ENCODE data around the gene LCE4A. TPM values are rescaled to one million over a fixed set of nuclear protein-coding genes. Genes with fewer than 3 reads are reported as not detected.

The LCE4A gene
- total RNA-seq, 6 donors from 2014 or later, result not detected

DNA sequence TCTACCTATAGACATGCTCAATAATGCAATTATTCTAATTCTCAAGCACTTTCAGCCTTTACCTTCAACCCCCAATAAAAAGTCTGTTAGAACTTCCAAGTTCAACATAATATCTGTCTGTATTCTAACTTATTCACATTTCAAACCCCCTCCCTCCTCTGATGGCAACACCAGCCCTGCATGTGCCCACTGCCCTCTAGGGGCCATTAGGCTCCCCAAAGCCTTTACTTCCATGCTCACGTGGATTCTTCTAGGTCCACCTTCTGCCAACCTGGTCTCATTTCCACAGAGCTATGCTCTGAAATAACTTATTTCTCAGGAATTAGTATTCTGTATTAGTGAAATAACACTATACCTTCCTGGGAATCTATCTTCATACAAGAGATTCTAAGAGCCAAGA is 27.7 kb downstream of the LCE4A start:
- no peak overlapping the region for H3K4me3 ChIP-seq
- WGBS, 2 donors, result 18 to 26% methylated on average over 1 of the region's 1 CpG
- H3K36me3 ChIP-seq, result no peaks in the 10 kb centered on the region
- no peaks in the 10 kb centered on the region for H3K4me1 ChIP-seq
- H3K27me3 ChIP-seq, result no peaks in the 10 kb centered on the region
- no peak overlapping the region for H3K27ac ChIP-seq
- H3K9me3 ChIP-seq, result no peaks in the 10 kb centered on the region
- DNase-seq (no peak), ATAC-seq (ENCODE audit: low FRiP score in 2 of 2) (no peak)
- TF ChIP-seq EP300 (IDR thresholded peaks at IDR 0.05), result no peak

DNA sequence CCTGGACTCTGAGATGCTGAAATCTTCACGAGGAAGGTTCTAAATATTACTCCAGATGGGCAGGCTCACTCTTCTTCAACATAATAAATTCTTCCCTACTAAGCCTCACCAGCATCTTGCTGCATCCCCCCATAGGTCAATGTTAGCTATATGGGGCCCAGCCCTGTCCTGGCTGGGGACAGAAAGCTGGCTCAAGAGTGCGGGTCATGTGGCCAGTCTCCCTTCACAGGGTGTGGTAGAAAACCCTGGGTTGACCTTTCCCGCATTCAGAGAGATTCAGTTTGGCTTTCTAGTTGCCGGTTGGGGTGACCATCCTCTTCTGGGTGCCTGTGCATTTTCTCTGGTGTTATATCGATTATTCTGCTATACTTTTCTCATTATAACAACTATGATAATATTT is 30.0 kb downstream of the LCE4A start:
- H3K4me3 ChIP-seq, result no peak overlapping the region
- H3K4me1 ChIP-seq, result no peaks in the 10 kb centered on the region
- no peak for TF ChIP-seq EP300 (IDR thresholded peaks at IDR 0.05)
- TF ChIP-seq, protein P1, sequence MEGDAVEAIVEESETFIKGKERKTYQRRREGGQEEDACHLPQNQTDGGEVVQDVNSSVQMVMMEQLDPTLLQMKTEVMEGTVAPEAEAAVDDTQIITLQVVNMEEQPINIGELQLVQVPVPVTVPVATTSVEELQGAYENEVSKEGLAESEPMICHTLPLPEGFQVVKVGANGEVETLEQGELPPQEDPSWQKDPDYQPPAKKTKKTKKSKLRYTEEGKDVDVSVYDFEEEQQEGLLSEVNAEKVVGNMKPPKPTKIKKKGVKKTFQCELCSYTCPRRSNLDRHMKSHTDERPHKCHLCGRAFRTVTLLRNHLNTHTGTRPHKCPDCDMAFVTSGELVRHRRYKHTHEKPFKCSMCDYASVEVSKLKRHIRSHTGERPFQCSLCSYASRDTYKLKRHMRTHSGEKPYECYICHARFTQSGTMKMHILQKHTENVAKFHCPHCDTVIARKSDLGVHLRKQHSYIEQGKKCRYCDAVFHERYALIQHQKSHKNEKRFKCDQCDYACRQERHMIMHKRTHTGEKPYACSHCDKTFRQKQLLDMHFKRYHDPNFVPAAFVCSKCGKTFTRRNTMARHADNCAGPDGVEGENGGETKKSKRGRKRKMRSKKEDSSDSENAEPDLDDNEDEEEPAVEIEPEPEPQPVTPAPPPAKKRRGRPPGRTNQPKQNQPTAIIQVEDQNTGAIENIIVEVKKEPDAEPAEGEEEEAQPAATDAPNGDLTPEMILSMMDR (IDR thresholded peaks at IDR 0.05), result no peak
- TF ChIP-seq POLR2A (IDR thresholded peaks at IDR 0.05), result no peak
- TF ChIP-seq POLR2AphosphoS5 (IDR thresholded peaks at IDR 0.05), result no peak
- H3K36me3 ChIP-seq, result no peaks in the 10 kb centered on the region
- H3K27me3 ChIP-seq, result no peaks in the 10 kb centered on the region
- DNase-seq (no peak), ATAC-seq (ENCODE audit: low FRiP score in 2 of 2) (no peak)
- H3K9me3 ChIP-seq, result no peaks in the 10 kb centered on the region
- WGBS, 2 donors, result 74 to 79% methylated on average over 4 to 5 of the region's 5 CpGs
- no peak overlapping the region for H3K27ac ChIP-seq

DNA sequence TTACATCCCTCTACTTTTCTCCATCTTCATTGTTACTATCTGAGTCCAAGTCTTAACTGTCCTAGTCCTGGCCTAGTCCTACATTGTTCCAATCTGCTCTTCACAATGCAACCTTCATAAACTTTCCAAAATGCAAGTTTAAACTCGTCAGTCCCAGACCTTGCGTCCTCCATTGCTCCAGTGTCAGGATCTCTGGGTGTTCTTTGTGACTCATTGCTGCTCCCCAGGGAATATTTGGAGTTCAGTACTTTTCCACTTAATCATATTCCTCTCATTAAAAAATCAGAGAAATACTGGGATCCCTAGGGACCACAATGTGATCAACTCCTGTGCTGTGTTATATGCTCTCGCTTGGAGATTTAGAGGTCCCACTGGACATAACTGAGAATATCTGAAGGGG is 31.9 kb downstream of the LCE4A start:
- no peaks in the 10 kb centered on the region for H3K4me1 ChIP-seq
- TF ChIP-seq EP300 (IDR thresholded peaks at IDR 0.05) (no peak), POLR2A (IDR thresholded peaks at IDR 0.05) (no peak), POLR2AphosphoS5 (IDR thresholded peaks at IDR 0.05) (no peak)
- TF ChIP-seq, protein P1 (IDR thresholded peaks at IDR 0.05), result no peak
- H3K4me3 ChIP-seq, result no peak overlapping the region
- no peak for ATAC-seq (ENCODE audit: low FRiP score in 2 of 2)
- H3K27ac ChIP-seq, result no peak overlapping the region
- H3K9me3 ChIP-seq, result no peaks in the 10 kb centered on the region
- 85 to 86% methylated on average over 3 of the region's 3 CpGs for WGBS, 2 donors
- H3K36me3 ChIP-seq, result no peaks in the 10 kb centered on the region
- no peak for DNase-seq
- no peaks in the 10 kb centered on the region for H3K27me3 ChIP-seq

DNA sequence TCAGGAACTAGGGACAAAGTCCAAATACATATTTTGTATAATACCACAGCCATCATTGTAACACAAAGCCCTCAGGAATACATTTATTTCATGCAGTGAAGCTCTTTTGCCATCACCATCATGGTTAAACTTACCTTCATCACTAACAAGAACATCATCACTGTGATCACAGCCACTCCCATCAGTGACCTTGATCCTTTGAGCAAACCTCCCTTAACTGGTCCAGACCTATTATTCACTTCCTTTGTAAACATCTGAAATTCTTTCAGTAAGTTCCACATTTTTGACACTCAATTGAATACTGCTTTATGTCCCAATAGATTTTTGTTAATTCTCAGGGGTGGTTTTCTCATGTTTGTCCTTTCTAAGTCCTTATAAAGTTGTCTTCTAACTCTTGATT is 33.7 kb downstream of the LCE4A start:
- Histone ChIP-seq H3K9me3 (no peaks in the 10 kb centered on the region), H3K27me3 (no peaks in the 10 kb centered on the region), H3K36me3 (no peaks in the 10 kb centered on the region), H3K27ac (no peak overlapping the region), H3K4me1 (no peaks in the 10 kb centered on the region), H3K4me3 (no peak overlapping the region)
- ATAC-seq (ENCODE audit: low FRiP score in 2 of 2) (no peak), DNase-seq (no peak)
- TF ChIP-seq, protein P1 (IDR thresholded peaks at IDR 0.05), result no peak
- TF ChIP-seq POLR2A (IDR thresholded peaks at IDR 0.05) (no peak), POLR2AphosphoS5 (IDR thresholded peaks at IDR 0.05) (no peak), EP300 (IDR thresholded peaks at IDR 0.05) (no peak)

DNA sequence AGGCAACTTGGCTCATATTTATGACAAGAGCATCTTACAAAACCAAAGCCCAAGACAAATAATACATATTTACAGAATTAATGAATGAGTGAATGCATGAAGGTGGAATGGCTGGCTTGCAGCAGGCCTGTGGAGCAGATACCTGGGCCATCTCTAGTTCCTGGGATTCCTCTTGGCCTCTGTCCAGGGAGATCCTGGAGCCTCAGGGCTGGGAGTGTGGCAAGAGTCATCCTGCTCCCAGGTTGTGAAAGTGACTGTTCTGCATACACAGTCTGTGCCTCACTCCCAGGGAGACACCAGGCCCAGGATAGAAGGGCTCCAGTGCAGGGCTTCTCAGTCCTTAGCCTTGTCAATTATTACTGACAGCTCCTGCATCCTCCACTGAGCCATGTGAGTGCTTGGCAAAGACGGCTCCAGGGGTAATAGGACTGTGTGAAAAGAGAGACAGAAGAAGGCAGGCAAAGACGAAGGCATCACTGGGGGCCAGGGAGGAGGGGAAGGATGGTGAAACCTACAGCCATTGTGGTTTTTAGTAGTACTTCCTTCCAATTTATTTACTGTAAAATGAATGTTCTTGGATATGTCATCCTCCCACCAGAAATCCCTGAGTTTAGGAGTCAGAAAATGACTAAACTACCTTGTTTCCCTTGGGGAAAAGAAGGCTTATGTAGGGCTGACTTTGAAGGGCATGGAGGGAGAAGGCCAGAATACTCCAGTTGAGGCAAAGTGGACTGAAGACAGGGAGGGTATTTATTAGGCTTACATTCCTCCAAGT is 35.6 kb downstream of the LCE4A start:
- no peak for TF ChIP-seq EP300 (IDR thresholded peaks at IDR 0.05)
- TF ChIP-seq POLR2AphosphoS5 (IDR thresholded peaks at IDR 0.05), result no peak
- TF ChIP-seq, protein P1 (IDR thresholded peaks at IDR 0.05), result no peak
- TF ChIP-seq POLR2A (IDR thresholded peaks at IDR 0.05), result no peak
- ATAC-seq (ENCODE audit: low FRiP score in 2 of 2), result no peak
- Histone ChIP-seq H3K36me3 (no peaks in the 10 kb centered on the region), H3K4me1 (no peaks in the 10 kb centered on the region), H3K4me3 (no peak overlapping the region), H3K27ac (no peak overlapping the region), H3K9me3 (no peaks in the 10 kb centered on the region), H3K27me3 (no peaks in the 10 kb centered on the region)
- DNase-seq, result no peak
- WGBS, 2 donors, result 46 to 63% methylated on average over 2 of the region's 2 CpGs

All from upper lobe of left lung (tissue), 6 donors.